Caco-2 (cell line): ENCODE data around the gene RAC3. TPM values are rescaled to one million over a fixed set of nuclear protein-coding genes. Genes with fewer than 3 reads are reported as not detected.

Source experiments
- BruUV-seq: library from RNA; stranded (reverse); fragments of 400-500 nt; replicated peaks from 2 replicates; lab custom pipeline; 2021; lab: Mats Ljungman, UMichigan
- CTCF ChIA-PET: fragments of 300-600 bp; sonication (Branson Sonifier 250); formaldehyde crosslinking; loops from one replicate; lab custom pipeline; 2022; ENCODE audit warnings: antibody characterized with exemption; lab: Charles Lee
- POLR2A ChIA-PET: fragments of 300-600 bp; sonication (Branson Sonifier 250); formaldehyde crosslinking; loops from one replicate; lab custom pipeline; 2022; ENCODE audit warnings: antibody characterized with exemption; lab: Charles Lee
- DNase-seq, 2 experiments: peaks; one replicate each; pipeline versions ENCODE4 v3.0.0 to v3.0.0-alpha.2; 2020 to 2022
- H3K27me3 ChIP-seq: replicated peaks from 2 replicates; pipeline ENCODE4 v1.6.0; 2011; ENCODE audit warnings: low read length; ENCODE audit not compliant: control insufficient read depth, insufficient read depth
- H3K36me3 ChIP-seq: 2 replicates; pipeline ENCODE4 v1.5.1; 2011; ENCODE audit warnings: low read length; ENCODE audit not compliant: control insufficient read depth, insufficient read depth
- H3K4me1 ChIP-seq: fragments of 250-450 bp; sonication (Bioruptor Pico); 2 replicates; pipeline ENCODE4 v1.5.1; 2020; ENCODE audit warnings: mild to moderate bottlenecking
- H3K4me3 ChIP-seq: 2 replicates; pipeline ENCODE4 v1.5.1; 2011; ENCODE audit warnings: low read depth, mild to moderate bottlenecking, control low read depth, low read length
- H3K9me3 ChIP-seq: fragments of 250-450 bp; sonication (Bioruptor Pico); 2 replicates; pipeline ENCODE4 v1.5.1; 2020; ENCODE audit warnings: mild to moderate bottlenecking, moderate library complexity
- H3K27ac Mint-ChIP-seq: one replicate; pipeline ENCODE4 v1.8.0; 2022; ENCODE audit warnings: mixed read lengths; ENCODE audit not compliant: unreplicated experiment
- H3K27me3 Mint-ChIP-seq: one replicate; pipeline ENCODE4 v1.8.0; 2022; ENCODE audit warnings: mixed read lengths; ENCODE audit not compliant: insufficient read depth, unreplicated experiment
- H3K36me3 Mint-ChIP-seq: one replicate; pipeline ENCODE4 v1.8.0; 2022; ENCODE audit warnings: mild to moderate bottlenecking, mixed read lengths; ENCODE audit not compliant: insufficient read depth, unreplicated experiment
- H3K4me1 Mint-ChIP-seq: one replicate; pipeline ENCODE4 v1.8.0; 2022; ENCODE audit warnings: low read depth, mixed read lengths; ENCODE audit not compliant: unreplicated experiment
- H3K4me3 Mint-ChIP-seq: one replicate; pipeline ENCODE4 v1.8.0; 2022; ENCODE audit warnings: mild to moderate bottlenecking, moderate library complexity, mixed read lengths; ENCODE audit not compliant: unreplicated experiment
- H3K9me3 Mint-ChIP-seq: one replicate; pipeline ENCODE4 v1.8.0; 2022; ENCODE audit warnings: mixed read lengths; ENCODE audit not compliant: unreplicated experiment
- intact Hi-C: fragments of 100-400 bp; cut with micrococcal nuclease; formaldehyde crosslinking; loops from one replicate; pipeline ENCODE4 v1.10.0; 2022; ENCODE audit not compliant: unreplicated experiment
- total RNA-seq: library from RNA; stranded (reverse); gene quantifications from 2 replicates; pipeline ENCODE4 v1.2.3, GENCODE V29; 2022
- TF ChIP-seq, protein P1 (sequence below), 2 experiments: fragments of 200-600 bp in 1 of 2; IDR thresholded peaks; 1 replicate in 1 of 2; 2 replicates in 1 of 2; pipeline versions ENCODE4 v1.5.1 to v1.8.0; 2011 to 2022; ENCODE audit warnings: antibody characterized with exemption in 1 of 2, control low read depth in 1 of 2, inconsistent platforms in 1 of 2, low read depth in 1 of 2, low read length in 1 of 2, mild to moderate bottlenecking in 1 of 2, moderate library complexity in 1 of 2; ENCODE audit not compliant: insufficient read depth in 1 of 2, severe bottlenecking in 1 of 2, unreplicated experiment in 1 of 2

Gene RAC3
- total RNA-seq, 1 experiment from 2014 or later: 94.5 TPM

DNA sequence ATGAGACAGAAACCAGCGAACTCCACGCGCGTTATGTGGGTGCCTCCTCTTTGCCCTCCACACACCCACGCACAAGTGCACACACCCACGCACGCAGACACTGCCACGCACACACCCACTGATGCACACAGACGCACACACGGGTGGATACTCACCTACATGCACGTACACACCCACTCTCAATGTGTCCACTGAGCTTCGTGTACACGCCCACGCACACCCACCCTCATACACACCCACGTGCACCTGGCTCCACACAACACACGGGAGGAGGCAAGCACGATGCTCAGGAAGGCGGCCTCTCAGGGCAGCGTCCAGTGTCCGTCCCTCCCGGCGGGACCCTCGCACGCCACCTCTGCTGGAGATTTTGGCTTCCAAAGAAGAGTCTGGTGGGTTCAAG is 15.9 kb downstream of the RAC3 start:
- CTCF ChIA-PET: no interaction called here
- H3K36me3 Mint-ChIP-seq: no peaks in the 10 kb centered on the region

DNA sequence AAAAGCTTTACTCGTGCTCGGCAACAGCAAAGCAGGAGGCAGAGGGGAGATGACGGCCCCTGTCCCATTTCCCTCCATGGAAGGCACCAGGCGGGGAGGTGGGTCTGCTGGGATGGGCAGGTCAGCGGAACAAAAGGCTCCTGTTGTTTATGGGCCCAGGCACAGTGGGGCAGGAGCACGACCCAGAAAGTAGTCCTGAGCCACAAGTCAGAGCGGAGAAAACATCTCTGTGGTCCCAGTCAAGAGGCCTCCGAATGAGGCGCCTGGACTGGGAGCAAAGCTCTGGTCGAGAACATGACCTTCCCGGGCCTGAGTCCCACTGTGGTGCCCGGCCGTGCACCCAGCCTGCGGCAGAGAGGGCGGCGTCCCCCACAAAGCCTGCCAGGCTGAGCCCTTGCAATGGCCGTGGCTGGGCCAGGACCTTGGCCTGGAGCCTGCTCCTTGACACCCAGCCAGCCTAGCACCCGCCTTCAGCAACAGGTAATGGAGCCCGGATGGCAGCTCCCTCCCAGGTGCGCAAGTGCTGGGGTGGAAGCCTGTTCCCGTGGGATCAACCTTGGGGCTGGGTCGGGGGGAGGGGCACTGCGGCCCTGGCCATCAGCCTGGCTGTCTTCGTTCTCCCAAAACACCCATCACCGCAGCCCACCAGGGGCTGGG is 16.6 kb downstream of the RAC3 start:
- no peaks in the 10 kb centered on the region for H3K4me1 Mint-ChIP-seq
- Histone ChIP-seq H3K9me3 (no peaks in the 10 kb centered on the region), H3K36me3 (no peaks in the 10 kb centered on the region; the same call in 1 of the 2 replicates), H3K27me3 (no peaks in the 10 kb centered on the region), H3K4me1 (peaks cover 8% of the 10 kb centered on the region), H3K4me3 (no peak overlapping the region)
- TSS peak; percentile 15 for BruUV-seq
- CTCF ChIA-PET: no interaction called here
- TF ChIP-seq, protein P1, sequence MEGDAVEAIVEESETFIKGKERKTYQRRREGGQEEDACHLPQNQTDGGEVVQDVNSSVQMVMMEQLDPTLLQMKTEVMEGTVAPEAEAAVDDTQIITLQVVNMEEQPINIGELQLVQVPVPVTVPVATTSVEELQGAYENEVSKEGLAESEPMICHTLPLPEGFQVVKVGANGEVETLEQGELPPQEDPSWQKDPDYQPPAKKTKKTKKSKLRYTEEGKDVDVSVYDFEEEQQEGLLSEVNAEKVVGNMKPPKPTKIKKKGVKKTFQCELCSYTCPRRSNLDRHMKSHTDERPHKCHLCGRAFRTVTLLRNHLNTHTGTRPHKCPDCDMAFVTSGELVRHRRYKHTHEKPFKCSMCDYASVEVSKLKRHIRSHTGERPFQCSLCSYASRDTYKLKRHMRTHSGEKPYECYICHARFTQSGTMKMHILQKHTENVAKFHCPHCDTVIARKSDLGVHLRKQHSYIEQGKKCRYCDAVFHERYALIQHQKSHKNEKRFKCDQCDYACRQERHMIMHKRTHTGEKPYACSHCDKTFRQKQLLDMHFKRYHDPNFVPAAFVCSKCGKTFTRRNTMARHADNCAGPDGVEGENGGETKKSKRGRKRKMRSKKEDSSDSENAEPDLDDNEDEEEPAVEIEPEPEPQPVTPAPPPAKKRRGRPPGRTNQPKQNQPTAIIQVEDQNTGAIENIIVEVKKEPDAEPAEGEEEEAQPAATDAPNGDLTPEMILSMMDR (IDR thresholded peaks at IDR 0.05; ENCODE audit: insufficient read depth in 1 of 2, low read depth in 1 of 2, low read length in 1 of 2, severe bottlenecking in 1 of 2, unreplicated experiment in 1 of 2): no peak
- no peaks in the 10 kb centered on the region for H3K9me3 Mint-ChIP-seq
- no peaks in the 10 kb centered on the region for H3K27me3 Mint-ChIP-seq
- DNase-seq: no peak
- no peak overlapping the region for H3K4me3 Mint-ChIP-seq
- H3K27ac Mint-ChIP-seq: no peak overlapping the region
- no peaks in the 10 kb centered on the region for H3K36me3 Mint-ChIP-seq
- POLR2A ChIA-PET: no interaction called here
- intact Hi-C loops: no loop called here

More for the DNA sequence above, 15.9 kb downstream of the RAC3 start:
- H3K36me3 ChIP-seq: no peaks in the 10 kb centered on the region; the same call in 1 of the 2 replicates
- no peaks in the 10 kb centered on the region for H3K9me3 ChIP-seq
- H3K27me3 Mint-ChIP-seq: no peaks in the 10 kb centered on the region
- TF ChIP-seq, protein P1 (IDR thresholded peaks at IDR 0.05; ENCODE audit: insufficient read depth in 1 of 2, low read depth in 1 of 2, low read length in 1 of 2, severe bottlenecking in 1 of 2, unreplicated experiment in 1 of 2): no peak
- H3K4me1 ChIP-seq: peaks cover 8% of the 10 kb centered on the region; the same call in 1 of the 2 replicates
- H3K4me1 Mint-ChIP-seq: no peaks in the 10 kb centered on the region
- no peak overlapping the region for H3K4me3 ChIP-seq
- H3K27me3 ChIP-seq: no peaks in the 10 kb centered on the region
- H3K27ac Mint-ChIP-seq: no peak overlapping the region
- no TSS peak for BruUV-seq
- no peaks in the 10 kb centered on the region for H3K9me3 Mint-ChIP-seq
- intact Hi-C loops: no loop called here
- POLR2A ChIA-PET: no interaction called here
- H3K4me3 Mint-ChIP-seq: no peak overlapping the region
- no peak for DNase-seq

DNA sequence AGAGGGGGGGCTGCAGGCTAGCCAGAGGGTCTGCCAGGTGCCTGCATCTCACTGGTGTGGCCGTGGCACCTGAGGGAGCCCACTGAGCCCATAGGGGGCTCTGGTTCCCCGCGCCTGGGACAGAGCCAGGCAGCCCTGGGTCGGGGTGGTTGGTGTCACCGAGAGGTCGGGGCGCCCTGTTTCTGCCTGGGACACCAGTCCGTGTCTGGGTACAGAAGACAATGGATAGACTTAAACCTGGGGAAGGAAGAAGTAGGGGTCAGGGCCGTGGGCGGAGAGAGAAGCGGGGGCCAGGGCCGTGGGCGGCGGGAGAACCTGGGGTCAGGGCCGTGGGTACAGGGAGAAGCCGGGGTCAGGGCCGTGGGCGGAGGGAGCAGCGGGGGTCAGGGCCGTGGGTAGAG is 17.1 kb downstream of the RAC3 start:
- ChIA-PET CTCF (no interaction called here), POLR2A (no interaction called here)
- Histone ChIP-seq H3K4me1 (peaks cover 8% of the 10 kb centered on the region), H3K4me3 (no peak overlapping the region), H3K27me3 (no peaks in the 10 kb centered on the region), H3K9me3 (no peaks in the 10 kb centered on the region), H3K36me3 (no peaks in the 10 kb centered on the region; the same call in 1 of the 2 replicates)
- intact Hi-C loops: no loop called here
- no peak overlapping the region for H3K27ac Mint-ChIP-seq
- TF ChIP-seq, protein P1 (IDR thresholded peaks at IDR 0.05; ENCODE audit: insufficient read depth in 1 of 2, low read depth in 1 of 2, low read length in 1 of 2, severe bottlenecking in 1 of 2, unreplicated experiment in 1 of 2): no peak
- no TSS peak for BruUV-seq
- H3K27me3 Mint-ChIP-seq: no peaks in the 10 kb centered on the region
- no peaks in the 10 kb centered on the region for H3K36me3 Mint-ChIP-seq
- H3K9me3 Mint-ChIP-seq: no peaks in the 10 kb centered on the region
- H3K4me1 Mint-ChIP-seq: no peaks in the 10 kb centered on the region
- DNase-seq: no peak
- no peak overlapping the region for H3K4me3 Mint-ChIP-seq
